GM12891 (cell line): ENCODE data around the gene CCDC158.

Experiments
- POLR2A ChIP-seq: IDR thresholded peaks from 2 replicates; pipeline ENCODE4 v1.6.1; 2011; ENCODE audit warnings: low read depth, low read length, control low read depth
- POLR2AphosphoS5 ChIP-seq: IDR thresholded peaks from 2 replicates; pipeline ENCODE4 v1.6.1; 2011; ENCODE audit warnings: low read depth, low read length, control low read depth
- POU2F2 ChIP-seq: IDR thresholded peaks from 2 replicates; pipeline ENCODE4 v1.6.1; 2011; ENCODE audit warnings: low read depth, mild to moderate bottlenecking, control low read depth, low read length, moderate library complexity
- TAF1 ChIP-seq: IDR thresholded peaks from 2 replicates; pipeline ENCODE4 v1.6.1; 2011; ENCODE audit warnings: low read depth, low read length, control low read depth

DNA sequence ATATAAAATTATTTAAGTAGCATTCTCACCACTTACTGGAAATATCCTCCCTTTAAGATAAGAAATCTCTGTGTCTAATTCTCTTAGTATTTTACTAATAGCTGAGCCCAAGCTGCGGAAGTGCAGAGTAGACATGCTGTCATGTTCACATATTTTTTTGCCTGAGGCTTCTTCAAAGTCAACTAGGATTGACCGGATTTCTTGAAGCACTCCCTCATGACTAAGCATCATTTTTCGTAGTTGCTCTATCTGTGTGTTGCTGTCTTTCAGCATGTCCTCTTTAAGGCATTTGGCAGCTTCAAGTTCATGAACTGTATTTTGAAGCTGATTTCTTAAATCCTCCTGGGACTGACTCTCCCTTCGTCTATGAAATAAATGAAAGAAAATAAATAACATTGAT lies 36.9 kb downstream of the CCDC158 start:
- TF ChIP-seq POLR2A (no peak), TAF1 (no peak), POLR2AphosphoS5 (no peak), POU2F2 (no peak)
